Astrocyte (in vitro differentiated cells and primary cell): ENCODE data around the gene ZC3H12D. TPM values are rescaled to one million over a fixed set of nuclear protein-coding genes. Genes with fewer than 3 reads are reported as not detected.

Experiments
- DNase-seq: peaks from one replicate; pipeline ENCODE4 v3.0.0-alpha.2; 2010; ENCODE audit warnings: low read depth
- FAIRE-seq: peaks from 2 replicates; lab custom pipeline; 2011; peaks lifted over from hg19 to GRCh38; lab: Jason Lieb, UNC
- H2AFZ ChIP-seq: 2 replicates; pipeline ENCODE4 v1.6.0; 2012; ENCODE audit warnings: low read depth, low read length, inconsistent platforms
- H3K27ac ChIP-seq: 2 replicates; pipeline ENCODE4 v1.5.1; 2011; ENCODE audit warnings: low read depth, low read length, inconsistent platforms
- H3K27me3 ChIP-seq: 2 replicates; pipeline ENCODE4 v1.6.0; 2011; ENCODE audit warnings: low read length, inconsistent platforms; ENCODE audit not compliant: insufficient read depth
- H3K36me3 ChIP-seq: 2 replicates; pipeline ENCODE4 v1.5.1; 2011; ENCODE audit warnings: low read length, inconsistent platforms; ENCODE audit not compliant: insufficient read depth
- H3K4me1 ChIP-seq: 2 replicates; pipeline ENCODE4 v1.5.1; 2011; ENCODE audit warnings: low read length, inconsistent platforms; ENCODE audit not compliant: insufficient read depth
- H3K4me2 ChIP-seq: 2 replicates; pipeline ENCODE4 v1.6.0; 2012; ENCODE audit warnings: low read length, inconsistent platforms
- H3K4me3 ChIP-seq: 2 replicates; pipeline ENCODE4 v1.5.1; 2011; ENCODE audit warnings: low read depth, mild to moderate bottlenecking, low read length, inconsistent platforms; ENCODE audit not compliant: insufficient read depth
- H3K79me2 ChIP-seq: 2 replicates; pipeline ENCODE4 v1.6.0; 2012; ENCODE audit warnings: mild to moderate bottlenecking, low read length, inconsistent platforms; ENCODE audit not compliant: insufficient read depth
- H3K9ac ChIP-seq: 2 replicates; pipeline ENCODE4 v1.6.0; 2012; ENCODE audit warnings: mild to moderate bottlenecking, low read length, inconsistent platforms
- H3K9me3 ChIP-seq: 2 replicates; pipeline ENCODE4 v1.5.1; 2012; ENCODE audit warnings: low read depth, mild to moderate bottlenecking, low read length, inconsistent platforms; ENCODE audit not compliant: insufficient read depth
- H4K20me1 ChIP-seq: 2 replicates; pipeline ENCODE4 v1.6.0; 2012; ENCODE audit warnings: low read length, inconsistent platforms; ENCODE audit not compliant: insufficient read depth
- H3K27ac Mint-ChIP-seq: one replicate; pipeline ENCODE4 v1.8.0; 2021; ENCODE audit warnings: mild to moderate bottlenecking, mixed read lengths; ENCODE audit not compliant: unreplicated experiment
- H3K27me3 Mint-ChIP-seq: one replicate; pipeline ENCODE4 v1.8.0; 2021; ENCODE audit warnings: low read depth, mixed read lengths; ENCODE audit not compliant: unreplicated experiment
- H3K36me3 Mint-ChIP-seq: one replicate; pipeline ENCODE4 v1.8.0; 2021; ENCODE audit warnings: low read depth, mixed read lengths; ENCODE audit not compliant: unreplicated experiment
- H3K4me1 Mint-ChIP-seq: one replicate; pipeline ENCODE4 v1.8.0; 2021; ENCODE audit warnings: low read depth, mixed read lengths; ENCODE audit not compliant: unreplicated experiment
- H3K4me3 Mint-ChIP-seq: one replicate; pipeline ENCODE4 v1.8.0; 2021; ENCODE audit warnings: mild to moderate bottlenecking, moderate library complexity, mixed read lengths; ENCODE audit not compliant: unreplicated experiment
- H3K9me3 Mint-ChIP-seq: one replicate; pipeline ENCODE4 v1.8.0; 2021; ENCODE audit warnings: mild to moderate bottlenecking, mixed read lengths; ENCODE audit not compliant: unreplicated experiment
- EZH2 ChIP-seq: IDR thresholded peaks from 2 replicates; pipeline ENCODE4 v1.6.1; 2012; ENCODE audit warnings: mild to moderate bottlenecking, low read length, inconsistent platforms; ENCODE audit not compliant: insufficient read depth
- total RNA-seq: library from RNA; stranded (reverse); gene quantifications from 2 replicates; pipeline ENCODE4 v1.2.1, GENCODE V29; 2021
- TF ChIP-seq, protein P1 (sequence below): IDR thresholded peaks from 2 replicates; pipeline ENCODE4 v1.5.1; 2011; ENCODE audit warnings: low read depth, mild to moderate bottlenecking, inconsistent platforms, low read length, moderate library complexity; ENCODE audit not compliant: insufficient read depth

Gene ZC3H12D
- total RNA-seq, 1 donor from 2014 or later, result 0.05 TPM

DNA sequence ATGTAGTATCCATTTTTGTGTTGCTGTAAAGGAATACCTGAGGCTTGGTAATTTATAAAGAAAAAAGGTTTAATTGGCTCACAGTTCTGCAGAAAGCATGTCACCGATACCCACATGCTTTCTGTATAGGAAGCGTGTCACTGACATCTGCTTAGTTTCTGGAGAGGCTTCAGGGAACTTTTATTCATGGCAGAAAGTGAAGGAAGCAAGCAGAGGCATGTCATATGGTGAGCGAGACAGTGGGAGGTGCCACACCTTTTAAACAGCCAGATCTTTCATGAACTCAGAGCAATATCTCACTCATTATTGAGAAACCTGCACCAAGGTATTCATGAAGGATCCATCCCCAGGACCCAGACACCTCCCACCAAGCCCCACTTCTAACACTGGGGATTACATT lies 81.3 kb downstream of the ZC3H12D start:
- Histone ChIP-seq H3K36me3 (peaks cover 43% of the 10 kb centered on the region), H3K9ac (no peak overlapping the region), H2AFZ (no peak overlapping the region), H3K4me2 (no peak overlapping the region), H3K4me1 (no peaks in the 10 kb centered on the region), H4K20me1 (peaks cover 3% of the 10 kb centered on the region), H3K27me3 (no peaks in the 10 kb centered on the region), H3K9me3 (no peaks in the 10 kb centered on the region), H3K27ac (no peak overlapping the region), H3K79me2 (no peaks in the 10 kb centered on the region), H3K4me3 (no peak overlapping the region)
- no peaks in the 10 kb centered on the region for H3K27me3 Mint-ChIP-seq
- peaks cover 11% of the 10 kb centered on the region for H3K4me1 Mint-ChIP-seq
- no peak overlapping the region for H3K27ac Mint-ChIP-seq
- no peaks in the 10 kb centered on the region for H3K9me3 Mint-ChIP-seq
- H3K4me3 Mint-ChIP-seq, result no peak overlapping the region
- FAIRE-seq (no peak), DNase-seq (no peak)
- peaks cover 30% of the 10 kb centered on the region for H3K36me3 Mint-ChIP-seq
- no peak for TF ChIP-seq EZH2
- TF ChIP-seq, protein P1, sequence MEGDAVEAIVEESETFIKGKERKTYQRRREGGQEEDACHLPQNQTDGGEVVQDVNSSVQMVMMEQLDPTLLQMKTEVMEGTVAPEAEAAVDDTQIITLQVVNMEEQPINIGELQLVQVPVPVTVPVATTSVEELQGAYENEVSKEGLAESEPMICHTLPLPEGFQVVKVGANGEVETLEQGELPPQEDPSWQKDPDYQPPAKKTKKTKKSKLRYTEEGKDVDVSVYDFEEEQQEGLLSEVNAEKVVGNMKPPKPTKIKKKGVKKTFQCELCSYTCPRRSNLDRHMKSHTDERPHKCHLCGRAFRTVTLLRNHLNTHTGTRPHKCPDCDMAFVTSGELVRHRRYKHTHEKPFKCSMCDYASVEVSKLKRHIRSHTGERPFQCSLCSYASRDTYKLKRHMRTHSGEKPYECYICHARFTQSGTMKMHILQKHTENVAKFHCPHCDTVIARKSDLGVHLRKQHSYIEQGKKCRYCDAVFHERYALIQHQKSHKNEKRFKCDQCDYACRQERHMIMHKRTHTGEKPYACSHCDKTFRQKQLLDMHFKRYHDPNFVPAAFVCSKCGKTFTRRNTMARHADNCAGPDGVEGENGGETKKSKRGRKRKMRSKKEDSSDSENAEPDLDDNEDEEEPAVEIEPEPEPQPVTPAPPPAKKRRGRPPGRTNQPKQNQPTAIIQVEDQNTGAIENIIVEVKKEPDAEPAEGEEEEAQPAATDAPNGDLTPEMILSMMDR, result no peak

DNA sequence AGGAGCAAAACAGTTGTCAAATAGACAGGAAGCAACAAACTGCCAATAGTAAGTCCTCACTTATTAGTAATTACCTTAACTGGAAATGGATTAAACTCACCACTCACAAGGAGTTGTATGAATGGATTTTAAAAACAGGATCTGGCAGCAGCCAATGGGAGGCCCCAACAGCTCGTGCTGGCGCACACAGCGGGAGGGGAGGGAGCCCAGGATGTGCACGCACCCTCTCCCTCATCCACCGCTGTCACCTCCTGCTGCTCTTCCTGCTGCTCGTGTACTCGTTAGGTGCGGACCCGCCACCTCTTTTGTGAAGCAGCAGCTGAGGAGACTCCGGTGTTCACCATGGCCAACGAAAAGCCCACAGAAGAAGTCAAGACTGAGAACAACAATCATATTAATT lies 84.8 kb downstream of the ZC3H12D start, which contains the start of gene SUMO4:
TSS of gene SUMO4 (plus strand) at position 213 of the 400 bp plus-strand sequence. CDS start at position 343, 130 bp downstream.
- peaks cover 34% of the 10 kb centered on the region for H3K36me3 ChIP-seq
- Mint-ChIP-seq H3K36me3 (peaks cover 30% of the 10 kb centered on the region), H3K9me3 (peaks cover 2% of the 10 kb centered on the region), H3K27me3 (no peaks in the 10 kb centered on the region), H3K4me1 (peaks cover 6% of the 10 kb centered on the region), H3K27ac (no peak within 1 kb of the TSS), H3K4me3 (no peak within 1 kb of the TSS)
- H3K4me3 ChIP-seq, result no peak within 1 kb of the TSS
- FAIRE-seq, result no peak
- H3K79me2 ChIP-seq, result peaks cover 27% of the 10 kb centered on the region
- DNase-seq, result no peak
- H3K9me3 ChIP-seq, result no peaks in the 10 kb centered on the region
- no peak within 1 kb of the TSS for H3K9ac ChIP-seq
- H3K4me2 ChIP-seq, result no peak within 1 kb of the TSS
- no peak within 1 kb of the TSS for H3K27ac ChIP-seq
- H3K4me1 ChIP-seq, result no peaks in the 10 kb centered on the region
- H3K27me3 ChIP-seq, result no peaks in the 10 kb centered on the region
- peaks cover 19% of the 10 kb centered on the region for H4K20me1 ChIP-seq
- H2AFZ ChIP-seq, result no peak within 1 kb of the TSS
- TF ChIP-seq, protein P1, result no peak
- no peak for TF ChIP-seq EZH2

DNA sequence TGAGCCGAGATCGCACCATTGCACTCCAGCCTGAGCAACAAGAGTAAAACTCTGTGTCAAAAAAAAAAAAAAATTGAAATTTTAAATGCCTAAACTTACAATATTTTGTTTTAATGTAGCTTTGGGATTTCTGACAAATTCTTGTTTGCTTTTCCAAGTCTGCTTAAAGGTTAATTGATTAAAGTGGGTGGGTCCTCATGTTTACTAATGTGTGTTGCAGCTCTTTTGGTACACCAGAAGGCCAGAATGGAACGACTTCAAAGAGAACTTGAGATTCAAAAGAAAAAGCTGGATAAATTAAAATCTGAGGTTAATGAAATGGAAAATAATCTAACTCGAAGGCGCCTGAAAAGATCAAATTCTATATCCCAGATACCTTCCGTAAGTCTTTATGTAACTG lies 87.4 kb downstream of the ZC3H12D start:
- FAIRE-seq (no peak), DNase-seq (no peak)
- H3K27ac Mint-ChIP-seq, result no peak overlapping the region
- no peaks in the 10 kb centered on the region for H3K27me3 ChIP-seq
- H3K4me3 Mint-ChIP-seq, result no peak overlapping the region
- peaks cover 42% of the 10 kb centered on the region for H4K20me1 ChIP-seq
- H3K4me1 ChIP-seq, result no peaks in the 10 kb centered on the region
- H3K9me3 Mint-ChIP-seq, result peaks cover 2% of the 10 kb centered on the region
- no peak overlapping the region for H2AFZ ChIP-seq
- peaks cover 54% of the 10 kb centered on the region for H3K79me2 ChIP-seq
- H3K4me2 ChIP-seq, result no peak overlapping the region
- H3K4me1 Mint-ChIP-seq, result peaks cover 19% of the 10 kb centered on the region
- no peak overlapping the region for H3K27ac ChIP-seq
- TF ChIP-seq, protein P1, result no peak
- TF ChIP-seq EZH2, result no peak
- peaks cover 24% of the 10 kb centered on the region for H3K36me3 ChIP-seq
- no peaks in the 10 kb centered on the region for H3K9me3 ChIP-seq
- H3K9ac ChIP-seq, result no peak overlapping the region
- H3K27me3 Mint-ChIP-seq, result no peaks in the 10 kb centered on the region
- peaks cover 20% of the 10 kb centered on the region for H3K36me3 Mint-ChIP-seq
- H3K4me3 ChIP-seq, result no peak overlapping the region
